HepG2 (cell line): ENCODE measurements around the gene NRSN2. TPM values are rescaled to one million over a fixed set of nuclear protein-coding genes. Genes with fewer than 3 reads are reported as not detected.

Experiments used
- DMAP1 ChIP-seq: IDR thresholded peaks from 2 replicates; pipeline ENCODE4 v1.6.1; 2016
- FOXK1 ChIP-seq: sonication (generic); formaldehyde crosslinking; IDR thresholded peaks from 2 replicates; pipeline ENCODE4 v1.4.0; 2020; ENCODE audit warnings: low read depth, missing genetic modification reagents, borderline replicate concordance
- GABPA ChIP-seq, 2 experiments: IDR thresholded peaks; 2 replicates each; pipeline ENCODE4 v1.6.1; 2011 to 2016; ENCODE audit warnings: low read depth in 2 of 2, low read length in 1 of 2, missing biosample characterization in 1 of 2, missing genetic modification characterization in 1 of 2
- HNRNPH1 ChIP-seq: fragments of 200-400 bp; formaldehyde crosslinking; optimal IDR thresholded peaks from 2 replicates; pipeline ENCODE3; 2017; ENCODE audit warnings: mild to moderate bottlenecking, low read depth, low read length
- MIER3 ChIP-seq: IDR thresholded peaks from 2 replicates; pipeline ENCODE4 v1.6.1; 2016; ENCODE audit warnings: missing compliant biosample characterization, borderline replicate concordance
- NR2F6 ChIP-seq, 2 experiments: IDR thresholded peaks; 2 replicates each; pipeline ENCODE4 v1.6.1; 2016; ENCODE audit warnings: antibody characterized with exemption in 1 of 2, mild to moderate bottlenecking in 1 of 2
- SIX4 ChIP-seq: sonication (generic); formaldehyde crosslinking; IDR thresholded peaks from 2 replicates; pipeline ENCODE4 v1.4.0; 2020; ENCODE audit warnings: missing genetic modification reagents
- SMARCC2 ChIP-seq: fragments of 450-650 bp; IDR thresholded peaks from 2 replicates; pipeline ENCODE4 v1.6.1; 2017; ENCODE audit warnings: antibody characterized with exemption, mild to moderate bottlenecking
- ZC3H13 ChIP-seq: sonication (generic); formaldehyde crosslinking; IDR thresholded peaks from 2 replicates; pipeline ENCODE4 v1.8.1; 2023; ENCODE audit warnings: mild to moderate bottlenecking, missing genetic modification reagents, moderate library complexity
- ZFYVE20 ChIP-seq: sonication (generic); formaldehyde crosslinking; IDR thresholded peaks from 2 replicates; pipeline ENCODE4 v1.8.0; 2023; ENCODE audit warnings: low read depth, mild to moderate bottlenecking, moderate library complexity, missing genetic modification reagents, borderline replicate concordance
- ZKSCAN8 ChIP-seq: IDR thresholded peaks from 2 replicates; pipeline ENCODE4 v1.6.1; 2016; ENCODE audit warnings: borderline replicate concordance, missing genetic modification reagents, missing compliant biosample characterization
- ZNF17 ChIP-seq: sonication (generic); formaldehyde crosslinking; IDR thresholded peaks from 2 replicates; pipeline ENCODE4 v1.5.0; 2020; ENCODE audit warnings: mild to moderate bottlenecking, missing genetic modification reagents
- ZNF709 ChIP-seq: sonication (generic); formaldehyde crosslinking; IDR thresholded peaks from 2 replicates; pipeline ENCODE4 v1.5.0; 2020; ENCODE audit warnings: mild to moderate bottlenecking, missing genetic modification reagents
- polyA plus RNA-seq, 8 experiments: library from polyadenylated mRNA; depleted of rRNA in 3 of 8; stranded (reverse) in 7 of 8; unstranded in 1 of 8; fragments of >200 nt; fragmentation: Illumina TruSeq in 4 of 8; extraction: Trizol in 4 of 8; gene quantifications; 2 replicates each; pipeline versions ENCODE4 v1.2.1 to v1.2.3, GENCODE V29; 2011 to 2016; ENCODE audit warnings: low read depth in 4 of 8, missing spikeins in 1 of 8, mixed read lengths in 1 of 8; ENCODE audit not compliant: insufficient read depth in 1 of 8
- total RNA-seq, 5 experiments: library from RNA; depleted of rRNA; stranded (reverse); fragments of >200 nt; fragmentation: Illumina TruSeq; extraction: Trizol; gene quantifications; 2 replicates each; pipeline ENCODE4 v1.2.3, GENCODE V29; 2016; ENCODE audit warnings: low read depth in 1 of 5
- TF ChIP-seq, protein P1 (sequence below): sonication (generic); formaldehyde crosslinking; IDR thresholded peaks from 2 replicates; pipeline ENCODE4 v1.5.1; 2020; ENCODE audit warnings: missing genetic modification reagents, mild to moderate bottlenecking, borderline replicate concordance
- TF ChIP-seq, protein P2 (sequence below): sonication (generic); formaldehyde crosslinking; IDR thresholded peaks from 2 replicates; pipeline ENCODE4 v1.9.0; 2021; ENCODE audit warnings: missing genetic modification reagents, borderline replicate concordance
- TF ChIP-seq, protein P3 (sequence below): sonication (generic); formaldehyde crosslinking; IDR thresholded peaks from 2 replicates; pipeline ENCODE4 v1.4.0; 2020; ENCODE audit warnings: missing genetic modification reagents

Gene NRSN2
- total and polyA plus RNA-seq, 2 of the 13 experiments (the other 11 are each of a cell fraction or from before 2014, with no cell fraction given) = 32.3 to 49.4 TPM

DNA sequence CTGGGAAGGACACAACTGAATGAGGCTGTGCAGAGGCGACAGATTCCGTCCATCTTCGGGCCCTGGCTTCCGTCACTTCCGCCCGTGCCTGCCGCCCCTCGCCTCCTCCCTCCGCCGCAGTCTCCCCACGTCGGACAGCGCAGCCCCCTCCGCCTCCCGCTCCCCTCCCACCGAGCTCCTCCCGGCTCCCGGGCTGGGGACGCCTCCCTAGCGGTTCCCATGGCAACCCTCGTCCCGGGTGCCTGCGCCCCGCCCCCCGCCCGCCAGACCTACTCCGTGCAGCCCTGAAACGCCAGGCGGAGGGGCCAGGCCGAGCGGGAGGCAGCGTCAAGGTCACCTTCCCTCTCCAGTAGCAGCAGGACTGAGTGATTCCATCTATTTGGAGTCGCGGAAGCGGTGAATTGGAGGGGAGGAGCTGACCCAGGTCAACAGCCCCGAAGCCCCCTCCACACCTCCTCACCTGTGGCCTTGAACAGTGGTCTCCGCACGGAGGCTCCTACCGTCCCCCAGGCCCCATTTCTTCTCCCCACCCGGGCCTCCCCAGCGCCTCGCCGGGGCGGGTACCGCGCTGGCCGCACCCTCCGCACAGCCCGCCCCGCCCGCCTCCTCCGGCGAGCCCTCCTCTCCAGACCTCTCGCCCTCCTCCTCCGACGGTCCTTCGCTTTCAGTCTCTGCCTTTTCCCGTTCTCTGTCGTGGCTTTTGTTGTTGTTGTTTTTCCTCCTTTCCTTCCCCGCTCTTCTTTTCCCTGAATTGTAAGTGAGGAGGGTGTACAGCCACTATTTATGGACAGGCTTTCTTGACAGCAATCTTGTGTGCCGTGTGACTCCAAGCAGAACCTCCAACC, 951 bp downstream of the NRSN2 start (continued):
- TF ChIP-seq GABPA (IDR thresholded peaks at IDR 0.05; ENCODE audit: low read depth, low read length) (peak; percentile 80), GABPA (CRISPR knock-in tag; IDR thresholded peaks at IDR 0.05; ENCODE audit: low read depth) (peak; percentile 91), SMARCC2 (no peak), ZC3H13 (CRISPR knock-in tag) (peak; percentile 99), NR2F6 (IDR thresholded peaks at IDR 0.05) (peak; percentile 83), NR2F6 (CRISPR knock-in tag; IDR thresholded peaks at IDR 0.05) (peak; percentile 93), DMAP1 (CRISPR knock-in tag) (peak; percentile 98), ZKSCAN8 (peak; percentile 96; the same call in 1 of the 2 replicates), MIER3 (CRISPR knock-in tag) (peak; percentile 99), ZNF17 (CRISPR knock-in tag) (no peak), ZNF709 (CRISPR knock-in tag) (peak; percentile 87), HNRNPH1 (peak; percentile 87), ZFYVE20 (CRISPR knock-in tag) (0 out of 2 replicates have a peak, but pooled peaks have one; percentile 58), SIX4 (CRISPR knock-in tag) (peak; percentile 88), FOXK1 (CRISPR knock-in tag) (peak; percentile 92)
- TF ChIP-seq, protein P1, sequence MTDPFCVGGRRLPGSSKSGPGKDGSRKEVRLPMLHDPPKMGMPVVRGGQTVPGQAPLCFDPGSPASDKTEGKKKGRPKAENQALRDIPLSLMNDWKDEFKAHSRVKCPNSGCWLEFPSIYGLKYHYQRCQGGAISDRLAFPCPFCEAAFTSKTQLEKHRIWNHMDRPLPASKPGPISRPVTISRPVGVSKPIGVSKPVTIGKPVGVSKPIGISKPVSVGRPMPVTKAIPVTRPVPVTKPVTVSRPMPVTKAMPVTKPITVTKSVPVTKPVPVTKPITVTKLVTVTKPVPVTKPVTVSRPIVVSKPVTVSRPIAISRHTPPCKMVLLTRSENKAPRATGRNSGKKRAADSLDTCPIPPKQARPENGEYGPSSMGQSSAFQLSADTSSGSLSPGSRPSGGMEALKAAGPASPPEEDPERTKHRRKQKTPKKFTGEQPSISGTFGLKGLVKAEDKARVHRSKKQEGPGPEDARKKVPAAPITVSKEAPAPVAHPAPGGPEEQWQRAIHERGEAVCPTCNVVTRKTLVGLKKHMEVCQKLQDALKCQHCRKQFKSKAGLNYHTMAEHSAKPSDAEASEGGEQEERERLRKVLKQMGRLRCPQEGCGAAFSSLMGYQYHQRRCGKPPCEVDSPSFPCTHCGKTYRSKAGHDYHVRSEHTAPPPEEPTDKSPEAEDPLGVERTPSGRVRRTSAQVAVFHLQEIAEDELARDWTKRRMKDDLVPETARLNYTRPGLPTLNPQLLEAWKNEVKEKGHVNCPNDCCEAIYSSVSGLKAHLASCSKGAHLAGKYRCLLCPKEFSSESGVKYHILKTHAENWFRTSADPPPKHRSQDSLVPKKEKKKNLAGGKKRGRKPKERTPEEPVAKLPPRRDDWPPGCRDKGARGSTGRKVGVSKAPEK = 0 out of 2 replicates have a peak, but pooled peaks have one; percentile 33
- TF ChIP-seq, protein P2, sequence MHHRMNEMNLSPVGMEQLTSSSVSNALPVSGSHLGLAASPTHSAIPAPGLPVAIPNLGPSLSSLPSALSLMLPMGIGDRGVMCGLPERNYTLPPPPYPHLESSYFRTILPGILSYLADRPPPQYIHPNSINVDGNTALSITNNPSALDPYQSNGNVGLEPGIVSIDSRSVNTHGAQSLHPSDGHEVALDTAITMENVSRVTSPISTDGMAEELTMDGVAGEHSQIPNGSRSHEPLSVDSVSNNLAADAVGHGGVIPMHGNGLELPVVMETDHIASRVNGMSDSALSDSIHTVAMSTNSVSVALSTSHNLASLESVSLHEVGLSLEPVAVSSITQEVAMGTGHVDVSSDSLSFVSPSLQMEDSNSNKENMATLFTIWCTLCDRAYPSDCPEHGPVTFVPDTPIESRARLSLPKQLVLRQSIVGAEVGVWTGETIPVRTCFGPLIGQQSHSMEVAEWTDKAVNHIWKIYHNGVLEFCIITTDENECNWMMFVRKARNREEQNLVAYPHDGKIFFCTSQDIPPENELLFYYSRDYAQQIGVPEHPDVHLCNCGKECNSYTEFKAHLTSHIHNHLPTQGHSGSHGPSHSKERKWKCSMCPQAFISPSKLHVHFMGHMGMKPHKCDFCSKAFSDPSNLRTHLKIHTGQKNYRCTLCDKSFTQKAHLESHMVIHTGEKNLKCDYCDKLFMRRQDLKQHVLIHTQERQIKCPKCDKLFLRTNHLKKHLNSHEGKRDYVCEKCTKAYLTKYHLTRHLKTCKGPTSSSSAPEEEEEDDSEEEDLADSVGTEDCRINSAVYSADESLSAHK (CRISPR knock-in tag) = 0 out of 2 replicates have a peak, but pooled peaks have one; percentile 66
- TF ChIP-seq, protein P3, sequence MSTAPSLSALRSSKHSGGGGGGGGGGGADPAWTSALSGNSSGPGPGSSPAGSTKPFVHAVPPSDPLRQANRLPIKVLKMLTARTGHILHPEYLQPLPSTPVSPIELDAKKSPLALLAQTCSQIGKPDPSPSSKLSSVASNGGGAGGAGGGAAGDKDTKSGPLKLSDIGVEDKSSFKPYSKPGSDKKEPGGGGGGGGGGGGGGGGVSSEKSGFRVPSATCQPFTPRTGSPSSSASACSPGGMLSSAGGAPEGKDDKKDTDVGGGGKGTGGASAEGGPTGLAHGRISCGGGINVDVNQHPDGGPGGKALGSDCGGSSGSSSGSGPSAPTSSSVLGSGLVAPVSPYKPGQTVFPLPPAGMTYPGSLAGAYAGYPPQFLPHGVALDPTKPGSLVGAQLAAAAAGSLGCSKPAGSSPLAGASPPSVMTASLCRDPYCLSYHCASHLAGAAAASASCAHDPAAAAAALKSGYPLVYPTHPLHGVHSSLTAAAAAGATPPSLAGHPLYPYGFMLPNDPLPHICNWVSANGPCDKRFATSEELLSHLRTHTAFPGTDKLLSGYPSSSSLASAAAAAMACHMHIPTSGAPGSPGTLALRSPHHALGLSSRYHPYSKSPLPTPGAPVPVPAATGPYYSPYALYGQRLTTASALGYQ (CRISPR knock-in tag) = peak; percentile 93
